ENCODE results near the gene CDH12.
"Not testable (repeated sequence)": the region's sequence is repeated elsewhere in the genome, so short reads cannot be mapped to it uniquely, and the experiment has no call there.

CDH12 gene

GRCh38 chr5:22050931-22051330, 802.2 kb downstream of the CDH12 start:
- DNase-seq (ENCODE audit: low read depth in 3 of 3, low spot score in 1 of 3) = no peak

DNA sequence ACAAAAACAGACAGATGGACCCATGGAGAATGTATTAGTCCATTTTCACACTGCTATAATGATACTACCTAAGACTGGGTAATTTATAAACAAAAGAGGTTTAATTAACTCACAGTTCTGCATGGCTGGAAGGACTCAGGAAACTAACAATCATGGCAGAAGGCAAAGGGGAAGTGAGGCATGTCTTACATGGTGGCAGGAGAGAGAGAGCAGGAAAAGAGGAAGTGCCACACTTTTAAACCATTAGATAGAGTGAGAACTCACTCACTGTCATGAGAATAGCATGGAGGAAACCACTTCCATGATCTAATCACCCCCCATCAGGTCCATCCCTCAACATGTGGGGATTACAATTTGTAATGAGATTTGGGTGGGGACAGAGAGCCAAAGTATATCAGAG, 808.9 kb downstream of the CDH12 start:
- DNase-seq (ENCODE audit: low read depth in 3 of 3, low spot score in 1 of 3) = no peak

DNA sequence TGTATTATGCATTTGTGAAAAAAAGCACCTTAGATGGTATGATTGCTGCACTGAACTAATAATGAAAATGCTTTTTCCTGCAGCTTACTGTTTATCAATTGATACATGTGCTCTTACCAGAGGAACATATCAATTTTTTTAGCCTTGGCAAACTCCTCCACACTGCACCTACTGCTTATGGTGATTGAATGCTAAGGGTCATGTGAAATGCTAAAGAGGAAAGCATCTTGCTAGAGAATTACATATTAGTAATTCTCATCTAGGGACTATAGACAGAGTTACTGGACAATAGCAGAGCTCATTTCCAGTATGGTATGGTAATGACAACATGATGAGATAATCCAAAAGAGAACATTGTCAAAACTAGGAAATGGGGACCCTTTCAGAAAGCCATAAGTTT, 817.1 kb downstream of the CDH12 start:
- no peak for DNase-seq (ENCODE audit: low read depth in 3 of 3, low spot score in 1 of 3)

DNA sequence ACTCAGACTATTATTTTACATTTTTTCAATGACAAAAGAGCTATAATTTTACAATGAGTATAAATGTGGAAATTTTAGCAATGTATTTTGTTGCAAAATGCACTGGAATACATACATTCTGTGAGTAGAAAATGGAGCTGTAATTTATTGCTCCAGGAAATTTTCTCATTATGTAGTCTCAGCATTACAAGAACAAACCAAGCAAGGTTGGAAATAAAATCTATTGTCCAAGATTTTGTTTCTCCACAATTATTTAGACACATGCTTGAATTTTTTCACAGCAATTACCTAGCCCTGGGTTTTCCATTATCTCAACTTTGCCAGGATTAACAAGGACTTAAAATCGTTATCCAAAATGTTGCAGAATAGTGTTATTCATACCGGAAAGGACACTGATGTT, 820.1 kb downstream of the CDH12 start:
- DNase-seq (ENCODE audit: low read depth in 3 of 3, low spot score in 1 of 3) = no peak

- no peak for DNase-seq (ENCODE audit: low read depth in 3 of 3, low spot score in 1 of 3)
These were observed 829.4 kb downstream of the CDH12 start for GRCh38 chr5:22023784-22024183.

DNA sequence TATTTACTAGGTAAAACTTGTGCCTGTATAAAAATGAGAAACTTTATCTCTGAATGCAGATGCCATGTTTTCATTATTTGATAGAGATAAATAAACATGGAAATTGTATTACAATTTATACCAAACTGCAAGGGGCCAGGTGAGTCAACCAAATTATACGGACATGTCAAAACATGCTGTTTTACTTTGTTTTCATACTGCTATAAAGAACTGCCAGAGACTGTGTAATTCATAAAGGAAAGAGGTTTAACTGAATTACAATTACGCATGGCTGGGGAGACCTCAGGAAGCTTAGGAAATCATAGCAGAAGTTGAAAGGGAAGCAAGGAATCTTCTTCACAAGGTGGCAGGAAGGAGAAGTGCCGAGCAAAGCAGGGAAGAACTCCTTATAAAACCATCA, 840.3 kb downstream of the CDH12 start:
- DNase-seq (ENCODE audit: low read depth in 3 of 3, low spot score in 1 of 3) = not testable (repeated sequence)

DNA sequence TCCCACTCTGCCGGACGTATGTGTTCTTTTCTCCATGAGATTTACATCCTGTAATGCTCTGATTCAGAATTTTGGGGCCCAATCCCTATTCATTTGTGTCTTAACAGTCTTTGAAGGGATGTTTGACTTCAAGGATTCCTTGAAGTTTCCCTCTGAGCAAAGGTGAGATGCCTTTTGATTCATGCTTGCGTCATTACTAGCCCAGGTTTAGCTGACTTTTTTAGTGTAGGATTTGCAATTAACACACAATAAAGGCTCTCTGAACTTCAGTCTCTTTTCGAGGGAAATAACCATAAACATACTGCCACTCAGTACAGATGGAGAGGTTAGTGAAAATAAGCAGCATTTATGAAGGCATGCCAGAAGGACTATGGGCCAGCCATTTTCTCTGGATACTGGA, 842.3 kb downstream of the CDH12 start:
- DNase-seq (ENCODE audit: low read depth in 3 of 3, low spot score in 1 of 3) = not testable (repeated sequence)

DNA sequence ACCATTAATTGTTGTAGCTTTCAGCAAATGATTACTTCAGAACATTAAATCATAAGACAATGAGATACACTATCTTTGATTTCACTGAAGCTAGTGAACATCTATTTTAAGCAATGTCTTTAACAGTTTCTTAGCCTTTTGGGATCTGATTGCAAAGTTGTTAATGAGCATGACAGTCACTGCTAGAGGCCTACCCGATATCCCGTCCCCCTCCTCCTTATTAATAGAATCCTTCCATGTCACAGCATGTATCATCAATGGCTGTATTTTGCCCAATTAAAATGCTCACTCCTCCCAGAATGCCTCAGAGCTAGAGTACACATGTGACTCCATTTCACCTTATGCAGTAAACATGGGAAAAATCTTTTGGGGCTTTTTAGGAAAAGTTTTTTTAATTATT, 852.0 kb downstream of the CDH12 start:
- not testable (repeated sequence) for DNase-seq (ENCODE audit: low read depth in 3 of 3, low spot score in 1 of 3)

DNA sequence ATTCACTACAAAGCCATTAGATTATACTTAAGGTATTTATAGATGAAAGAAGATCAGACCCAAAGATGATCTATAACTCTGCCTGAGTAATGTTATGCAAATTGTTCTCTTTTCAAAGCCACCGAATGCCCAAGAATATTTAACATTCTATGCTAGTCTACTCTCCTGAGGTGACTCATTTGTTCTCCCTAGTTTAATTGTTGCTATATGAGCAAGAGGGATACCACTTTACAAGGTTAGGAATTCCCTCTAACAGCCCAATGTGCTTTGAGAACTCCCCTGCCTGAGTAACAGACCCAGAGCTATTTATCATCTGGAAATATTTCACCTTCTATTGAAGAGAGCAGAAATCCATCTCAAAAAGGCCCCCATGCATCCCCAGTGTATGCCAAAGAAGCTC, 867.3 kb downstream of the CDH12 start:
- DNase-seq (ENCODE audit: low read depth in 3 of 3, low spot score in 1 of 3) = not testable (repeated sequence)

DNA sequence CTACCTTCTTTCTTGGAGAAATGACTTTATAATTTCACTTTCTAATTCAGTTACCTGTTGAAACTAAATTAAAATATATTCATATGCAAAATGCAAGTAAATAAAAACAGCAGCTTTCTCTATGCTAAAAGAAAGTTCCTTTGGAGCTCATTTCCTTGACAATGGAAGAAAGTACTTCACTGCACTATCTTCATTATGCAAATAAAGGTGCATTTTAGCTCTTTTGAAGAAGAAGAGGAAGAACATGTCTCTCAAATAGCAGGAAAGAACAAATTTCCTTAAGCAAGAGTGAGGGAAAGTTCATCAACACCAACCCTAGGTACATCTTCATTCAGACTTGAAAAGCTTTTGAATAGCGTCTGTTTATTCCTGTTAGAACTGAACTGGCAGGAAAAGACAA, 901.6 kb downstream of the CDH12 start:
- not testable (repeated sequence) for DNase-seq (ENCODE audit: low read depth in 3 of 3, low spot score in 1 of 3)

DNA sequence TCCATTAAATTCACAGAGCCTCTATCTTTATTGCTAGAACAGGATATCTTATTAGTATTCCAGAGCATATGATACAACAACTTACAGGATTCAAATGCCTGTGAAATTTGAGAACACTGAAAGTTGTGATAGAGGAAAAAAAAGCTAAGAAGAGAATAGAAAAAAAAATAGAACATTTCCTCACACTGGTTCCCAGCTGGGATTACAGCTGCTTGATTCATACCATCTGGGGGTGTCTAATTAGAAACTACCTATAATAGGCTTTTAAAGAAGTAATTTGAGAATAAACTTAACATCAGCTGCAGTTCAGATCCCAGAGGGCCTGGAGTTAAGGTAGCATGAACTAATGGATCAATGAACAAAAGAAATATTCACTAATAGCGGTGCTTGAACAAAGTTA, 922.0 kb downstream of the CDH12 start:
- no peak for DNase-seq (ENCODE audit: low read depth in 3 of 3, low spot score in 1 of 3)

DNA sequence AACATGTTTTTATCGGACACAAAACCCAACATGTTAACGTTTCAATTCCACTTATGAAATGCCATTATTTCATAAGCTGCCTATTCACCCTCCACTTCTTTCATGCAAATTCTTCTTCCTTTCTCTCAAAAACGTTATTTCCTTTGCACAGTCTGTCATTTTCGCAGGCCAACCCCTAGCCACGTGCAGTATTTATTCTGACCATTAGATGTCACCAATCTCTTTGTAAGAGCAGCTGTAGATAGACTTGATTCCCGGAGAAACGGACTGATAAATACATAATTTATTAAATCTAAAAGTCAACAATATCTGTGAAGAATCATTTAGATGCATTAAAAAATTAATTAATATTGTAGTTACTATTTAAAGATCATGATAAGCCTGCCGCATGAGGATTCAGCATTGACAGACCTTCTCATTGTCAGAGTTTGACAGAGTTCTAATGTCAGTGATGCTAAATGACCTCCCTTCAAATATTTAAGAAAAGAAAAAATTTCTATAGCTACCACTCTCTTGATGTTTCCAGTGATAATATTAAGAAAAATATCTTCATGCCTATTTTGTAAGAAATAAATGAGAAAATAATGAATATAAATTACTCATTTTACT, 933.6 kb downstream of the CDH12 start:
- no peak for DNase-seq (ENCODE audit: low read depth in 3 of 3, low spot score in 1 of 3)

DNA sequence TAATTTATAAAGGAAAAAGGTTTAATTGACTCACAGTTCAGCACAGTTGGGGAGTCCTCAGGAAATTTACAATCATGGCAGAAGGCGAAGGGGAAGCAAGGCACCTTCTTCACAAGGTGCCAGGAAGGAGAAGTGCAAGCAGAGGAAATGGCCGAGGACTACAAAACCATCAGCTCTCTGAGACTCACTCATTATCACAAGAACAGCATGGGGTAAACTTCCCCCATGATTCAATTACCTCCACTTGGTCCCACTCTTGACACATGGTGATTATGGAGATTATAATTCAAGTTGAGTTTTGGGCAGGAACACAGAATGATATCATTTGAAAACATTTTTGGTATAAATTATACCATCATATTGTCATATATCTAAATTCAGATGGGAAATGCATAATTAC, 934.7 kb downstream of the CDH12 start:
- DNase-seq (ENCODE audit: low read depth in 3 of 3, low spot score in 1 of 3) = no peak

DNA sequence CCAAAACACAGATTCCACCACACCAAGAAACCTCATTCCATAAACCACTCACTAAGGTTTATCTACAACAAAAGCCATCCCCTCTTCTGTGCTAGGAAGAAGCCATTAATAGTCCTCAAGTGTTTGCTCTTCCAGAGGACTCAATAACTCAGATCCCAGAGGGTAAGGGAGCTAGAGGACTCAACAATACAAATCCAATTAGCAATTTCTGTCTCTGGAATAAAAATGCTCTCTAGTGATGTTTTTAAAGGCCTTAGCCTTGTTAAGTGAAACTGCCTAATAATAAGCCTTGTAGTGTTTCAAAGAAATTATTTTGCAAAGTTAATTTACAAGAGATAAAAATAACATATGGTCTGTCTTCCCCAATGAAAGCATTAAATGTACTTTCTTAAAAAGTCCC, 942.4 kb downstream of the CDH12 start:
- DNase-seq (ENCODE audit: low read depth in 3 of 3, low spot score in 1 of 3) = no peak

- no peak for DNase-seq (ENCODE audit: low read depth in 3 of 3, low spot score in 1 of 3)
These were observed 957.3 kb downstream of the CDH12 start for GRCh38 chr5:21895766-21896350.

GRCh38 chr5:21893161-21893560, 960.0 kb downstream of the CDH12 start:
- no peak for DNase-seq (ENCODE audit: low read depth in 3 of 3, low spot score in 1 of 3)

- DNase-seq (ENCODE audit: low read depth in 3 of 3, low spot score in 1 of 3) = no peak
These were observed 963.6 kb downstream of the CDH12 start for GRCh38 chr5:21889581-21889980.

DNA sequence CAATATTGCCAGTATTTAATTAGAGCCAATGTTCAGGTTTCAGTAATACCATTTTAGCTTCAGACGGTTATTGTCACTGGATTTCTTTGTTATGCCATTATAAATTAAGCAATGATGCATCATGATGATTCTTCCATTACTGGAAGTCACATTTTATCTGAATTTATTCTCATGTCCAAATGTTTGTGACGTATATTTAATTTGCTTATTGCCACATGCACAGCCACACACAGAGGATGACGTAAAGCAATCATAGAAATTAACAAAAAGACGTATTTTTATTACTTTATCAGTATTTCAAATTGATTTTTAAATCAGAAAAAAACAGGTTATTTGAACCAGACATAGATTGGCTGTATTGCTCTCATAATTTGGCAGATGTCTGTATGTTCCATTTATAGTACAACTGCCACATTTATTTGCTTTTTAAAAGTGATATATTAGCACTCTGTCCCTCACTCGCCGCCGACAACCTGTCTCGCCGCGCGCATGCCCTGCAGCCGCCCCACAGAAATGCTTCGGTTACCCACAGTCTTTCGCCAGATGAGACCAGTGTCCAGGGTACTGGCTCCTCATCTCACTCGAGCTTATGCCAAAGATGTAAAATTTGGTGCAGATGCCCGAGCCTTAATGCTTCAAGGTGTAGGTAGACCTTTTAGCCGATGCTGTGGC, 970.9 kb downstream of the CDH12 start:
- DNase-seq (ENCODE audit: low read depth in 3 of 3, low spot score in 1 of 3) = no peak

DNA sequence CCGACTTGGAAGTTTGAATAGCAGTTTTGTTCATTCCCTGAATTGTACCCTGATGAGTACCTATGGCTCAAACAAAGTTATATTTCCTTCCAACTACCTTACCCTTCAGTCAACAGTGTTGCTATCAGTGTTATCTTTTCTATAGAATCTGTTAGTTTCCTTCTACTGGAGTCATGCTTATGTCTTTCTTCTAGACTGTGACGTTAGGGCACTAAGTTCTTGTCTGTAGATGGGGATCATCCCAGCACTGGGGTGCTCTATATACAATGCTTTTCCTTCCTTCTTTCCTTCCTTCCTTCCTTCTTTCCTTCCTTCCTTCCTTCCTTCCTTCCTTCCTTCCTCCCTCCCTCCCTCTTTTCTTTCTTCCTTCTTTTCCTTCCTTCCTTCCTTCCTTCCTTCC, 973.0 kb downstream of the CDH12 start:
- DNase-seq (ENCODE audit: low read depth in 3 of 3, low spot score in 1 of 3) = no peak

DNA sequence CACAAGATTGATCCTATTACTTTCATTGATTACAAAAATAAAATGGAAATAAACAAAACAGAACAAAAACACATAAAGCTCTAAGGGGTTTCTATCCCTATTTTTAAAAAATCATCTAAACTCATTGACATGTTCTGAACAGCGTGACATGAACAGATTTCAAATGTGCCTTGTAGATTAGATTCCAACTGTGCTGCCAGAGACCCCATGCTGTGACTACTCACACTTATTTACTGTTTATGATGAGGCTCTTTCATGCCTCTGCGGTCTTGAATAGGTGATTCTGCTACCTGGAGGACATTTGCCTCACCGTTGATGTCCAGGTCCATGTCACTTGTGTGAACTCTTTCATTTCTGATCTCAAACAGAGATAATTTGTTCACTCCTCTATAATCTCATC, 990.2 kb downstream of the CDH12 start:
- no peak for DNase-seq (ENCODE audit: low read depth in 3 of 3, low spot score in 1 of 3)

GRCh38 chr5:21858441-21858840, 994.7 kb downstream of the CDH12 start:
- no peak for DNase-seq (ENCODE audit: low read depth in 3 of 3, low spot score in 1 of 3)

DNA sequence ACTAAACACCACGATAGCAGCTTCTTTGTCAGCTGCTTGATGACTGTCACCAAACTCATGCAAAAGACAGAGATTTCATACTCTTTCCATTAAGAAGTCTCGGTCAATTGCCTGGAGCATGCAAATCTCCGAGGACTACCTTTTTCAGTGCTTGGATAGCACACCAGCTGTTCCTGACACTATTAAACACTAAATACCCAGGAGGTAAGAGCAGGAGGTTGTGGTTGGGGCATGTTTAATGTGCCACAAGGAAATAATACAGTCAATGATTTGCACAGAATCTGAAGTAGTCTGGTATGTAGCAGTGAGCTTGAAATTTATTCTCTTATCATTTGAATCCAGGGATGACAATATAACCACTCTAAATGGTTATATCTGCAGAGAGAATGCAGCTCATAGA, 996.2 kb downstream of the CDH12 start:
- no peak for DNase-seq (ENCODE audit: low read depth in 3 of 3, low spot score in 1 of 3)

GRCh38 chr5:21847300-21847699, 1005.8 kb downstream of the CDH12 start:
- DNase-seq (ENCODE audit: low read depth in 3 of 3, low spot score in 1 of 3) = no peak

Data from stimulated activated CD4-positive, alpha-beta T cell treated with anti-CD3 and anti-CD28 coated beads, TNF-alpha, amount 100 ng/mL, for 1 hour (primary cell).